Measurements from ENCODE around the gene NTHL1. TPM values are rescaled to one million over a fixed set of nuclear protein-coding genes. Genes with fewer than 3 reads are reported as not detected.

Gene NTHL1
- total RNA-seq, 2 donors from 2014 or later = 7.7 to 13.4 TPM

- ATAC-seq (ENCODE audit: insufficient number of reproducible peaks, low FRiP score, low read depth) (no peak), DNase-seq (ENCODE audit: low spot score) (no peak)
- H3K27me3 ChIP-seq (replicated peaks; ENCODE audit: insufficient read depth) = no peaks in the 10 kb centered on the region
- no peak overlapping the region for H3K27ac ChIP-seq
- peaks cover 48% of the 10 kb centered on the region for H3K36me3 ChIP-seq
- H3K4me3 ChIP-seq = no peak overlapping the region
- H3K4me1 ChIP-seq (ENCODE audit: control insufficient read depth in 1 of 2, low read depth in 2 of 2) = peaks cover 0 to under 1% of the 10 kb centered on the region in 2 donors
- TF ChIP-seq CTCF (IDR thresholded peaks at IDR 0.05) = no peak
- H3K9me3 ChIP-seq = no peaks in the 10 kb centered on the region
These were observed 49.9 kb downstream of the NTHL1 start for GRCh38 chr16:1997494-1998359.

DNA sequence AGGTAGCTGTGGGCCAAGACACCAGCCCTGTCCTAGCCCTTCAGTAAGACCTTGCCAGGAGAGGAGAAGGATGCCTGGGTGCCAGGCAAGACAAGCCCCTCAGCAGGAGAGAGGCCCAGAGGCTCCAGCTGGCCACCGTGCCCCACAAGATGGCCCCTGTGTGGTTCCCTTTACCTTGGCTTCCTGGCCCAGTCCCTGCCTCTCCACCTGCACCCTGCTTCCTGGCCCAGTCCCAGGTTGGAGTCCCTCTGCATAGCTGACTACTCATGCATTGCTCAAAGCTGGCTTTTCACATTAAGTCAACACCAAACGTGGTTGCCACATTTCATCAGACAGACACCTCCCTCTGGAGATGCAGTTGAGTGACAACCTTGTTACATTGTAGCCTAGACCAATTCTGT lies 53.9 kb downstream of the NTHL1 start:
- H3K4me1 ChIP-seq (ENCODE audit: control insufficient read depth in 1 of 2, low read depth in 2 of 2) = peaks cover 9 to 25% of the 10 kb centered on the region in 2 donors
- ATAC-seq (ENCODE audit: insufficient number of reproducible peaks, low FRiP score, low read depth) (no peak), DNase-seq (ENCODE audit: low spot score) (no peak)
- H3K27me3 ChIP-seq (replicated peaks; ENCODE audit: insufficient read depth) = peaks cover 7% of the 10 kb centered on the region
- peaks cover 18% of the 10 kb centered on the region for H3K36me3 ChIP-seq
- no peak for TF ChIP-seq CTCF (IDR thresholded peaks at IDR 0.05)
- no peak overlapping the region for H3K27ac ChIP-seq
- no peaks in the 10 kb centered on the region for H3K9me3 ChIP-seq
- no peak overlapping the region for H3K4me3 ChIP-seq

GRCh38 chr16:1992704-1993317 lies 54.8 kb downstream of the NTHL1 start:
- ATAC-seq (ENCODE audit: insufficient number of reproducible peaks, low FRiP score, low read depth) = no peak
- no peak for TF ChIP-seq CTCF (IDR thresholded peaks at IDR 0.05)

GRCh38 chr16:1991948-1992703 lies 55.5 kb downstream of the NTHL1 start:
- peak overlapping the region; percentile 65 for H3K4me3 ChIP-seq

More at GRCh38 chr16:1992704-1993317, 54.8 kb downstream of the NTHL1 start:
- Histone ChIP-seq H3K27me3 (replicated peaks; ENCODE audit: insufficient read depth) (peaks cover 7% of the 10 kb centered on the region), H3K9me3 (no peaks in the 10 kb centered on the region), H3K27ac (no peak overlapping the region), H3K36me3 (peaks cover 10% of the 10 kb centered on the region), H3K4me1 (ENCODE audit: control insufficient read depth in 1 of 2, low read depth in 2 of 2) (peaks cover 9 to 25% of the 10 kb centered on the region in 2 donors), H3K4me3 (peak overlapping the region; percentile 65)
- DNase-seq (ENCODE audit: low spot score) = no peak

More at GRCh38 chr16:1991948-1992703, 55.5 kb downstream of the NTHL1 start:
- Histone ChIP-seq H3K27ac (no peak overlapping the region), H3K9me3 (no peaks in the 10 kb centered on the region), H3K27me3 (replicated peaks; ENCODE audit: insufficient read depth) (peaks cover 7% of the 10 kb centered on the region), H3K36me3 (peaks cover 6% of the 10 kb centered on the region), H3K4me1 (ENCODE audit: control insufficient read depth in 1 of 2, low read depth in 2 of 2) (peaks cover 9 to 25% of the 10 kb centered on the region in 2 donors)
- no peak for TF ChIP-seq CTCF (IDR thresholded peaks at IDR 0.05)
- DNase-seq (ENCODE audit: low spot score) (peak; percentile 67), ATAC-seq (ENCODE audit: insufficient number of reproducible peaks, low FRiP score, low read depth) (peak; percentile 39)

Measured in thoracic aorta (tissue), 2 donors.